GM13977 (cell line): ENCODE data around the gene MICA.
"Not testable (repeated sequence)": the region's sequence is repeated elsewhere in the genome, so short reads cannot be mapped to it uniquely, and the experiment has no call there.

ENCODE experiments used
- DNase-seq: peaks from one replicate; pipeline ENCODE4 v3.0.0; 2012; ENCODE audit warnings: low spot score
- CTCF ChIP-seq: IDR thresholded peaks from 2 replicates; pipeline ENCODE4 v1.5.1; 2012; ENCODE audit warnings: mild to moderate bottlenecking, control low read depth; ENCODE audit not compliant: insufficient read depth; ENCODE audit errors: extremely low read depth, missing control alignments
- in situ Hi-C: fragments of 300-500 bp; cut with MboI; formaldehyde crosslinking; loops from one replicate; pipeline ENCODE4 v1.12.0; 2022; ENCODE audit warnings: low sequenced_read_pairs, low pct_unique_long_range_greater_than_20kb, mixed read lengths, inconsistent platforms; ENCODE audit not compliant: unreplicated experiment

MICA gene

DNA sequence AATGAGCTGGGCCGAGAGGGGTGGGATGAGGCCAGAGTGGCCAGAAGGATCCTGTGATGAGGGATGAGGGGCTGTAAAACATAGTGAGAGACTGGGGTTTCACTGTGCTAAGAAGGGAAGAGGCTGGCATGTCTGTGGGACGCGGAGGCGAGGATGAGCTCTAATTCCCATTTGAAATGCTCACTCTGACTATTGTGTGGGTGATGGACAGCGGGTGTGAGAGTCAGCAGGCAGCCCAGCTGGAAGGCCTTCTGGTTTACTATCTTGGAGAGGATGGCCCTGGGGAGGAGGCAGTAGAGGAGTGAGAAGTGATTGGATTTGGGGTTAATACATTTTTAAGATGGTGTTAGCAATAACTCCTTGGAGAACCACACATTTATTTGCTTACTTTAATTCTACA lies 9.5 kb upstream of the MICA start:
- in situ Hi-C loops, result no loop called here
- TF ChIP-seq CTCF, result no peak
- DNase-seq, result no peak

DNA sequence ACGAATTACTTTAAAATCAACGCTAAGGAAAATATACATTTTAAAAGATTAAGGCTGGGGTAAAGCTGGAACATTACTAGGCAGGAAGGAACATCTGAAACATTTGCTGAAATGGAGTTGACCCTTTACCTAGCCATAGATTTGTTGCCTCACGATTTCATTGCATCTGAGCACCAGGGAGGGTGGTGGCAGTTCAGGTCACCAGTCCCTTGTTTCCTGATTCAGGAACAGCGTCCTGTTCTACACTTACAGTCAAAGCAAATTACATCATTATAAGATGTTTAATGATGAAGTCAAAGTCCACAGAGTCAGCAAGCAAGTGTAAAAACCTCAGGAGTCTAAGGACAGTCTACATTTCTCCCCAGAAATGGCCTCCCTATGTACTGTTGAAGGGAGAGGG lies 9.0 kb upstream of the MICA start:
- TF ChIP-seq CTCF, result no peak
- DNase-seq, result no peak
- in situ Hi-C loops, result no loop called here

GRCh38 chr6:31395832-31396231 lies 7.6 kb upstream of the MICA start:
- DNase-seq, result no peak
- no peak for TF ChIP-seq CTCF
- in situ Hi-C loops, result loop anchor here (5.0 kb wide), 1 partner anchor 46 kb away; no protein-coding TSS in a partner anchor

GRCh38 chr6:31396422-31397152 lies 6.8 kb upstream of the MICA start:
- in situ Hi-C loops, result loop anchor here (5.0 kb wide), 1 partner anchor 46 kb away; no protein-coding TSS in a partner anchor
- peak; percentile 81 for TF ChIP-seq CTCF
- DNase-seq, result peak; percentile 77

- in situ Hi-C loops, result loop anchor here (5.0 kb wide), 1 partner anchor 45 kb away; no protein-coding TSS in a partner anchor
- DNase-seq, result not testable (repeated sequence)
These were observed 6.3 kb upstream of the MICA start for GRCh38 chr6:31397153-31397499.

DNA sequence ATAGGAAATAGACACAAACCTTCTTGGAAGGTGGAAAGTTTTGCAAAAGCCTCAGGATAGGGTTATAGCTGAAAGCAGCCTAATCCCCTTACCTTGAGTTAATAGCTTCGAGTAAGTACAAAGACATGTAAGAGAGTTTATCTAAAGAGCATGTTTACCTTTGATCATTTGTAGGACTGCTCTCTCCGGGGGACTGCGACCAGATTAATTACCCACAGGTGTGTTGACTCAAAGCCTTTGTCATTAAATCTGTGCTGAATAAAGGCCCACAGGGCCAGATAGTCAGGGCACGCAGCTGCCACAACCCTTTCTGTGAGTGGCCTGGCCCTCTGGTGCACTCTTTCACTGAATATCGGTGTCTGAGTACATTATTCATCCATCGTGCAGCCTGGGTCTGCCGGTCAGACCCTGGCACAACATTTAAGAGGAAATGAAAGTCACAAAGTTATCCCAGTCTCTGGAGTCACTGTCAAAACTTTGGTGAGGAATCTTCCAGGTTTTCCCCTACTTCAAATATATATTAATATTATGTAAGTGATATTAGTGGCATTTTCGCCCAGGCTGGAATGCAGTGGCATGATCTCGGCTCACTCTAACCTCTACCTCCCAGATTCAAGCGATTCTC lies 5.4 kb upstream of the MICA start:
- TF ChIP-seq CTCF, result no peak
- in situ Hi-C loops, result loop anchor here (5.0 kb wide), 1 partner anchor 44 kb away; no protein-coding TSS in a partner anchor
- no peak for DNase-seq
